HG02885 (cell line): ENCODE results near the gene PSPH.
"Not testable (repeated sequence)": the region's sequence is repeated elsewhere in the genome, so short reads cannot be mapped to it uniquely, and the experiment has no call there.

Experiments
- ATAC-seq: cut with Tn5 transposase; IDR thresholded peaks from one replicate; pipeline ENCODE4 v1.9.1; 2021; ENCODE audit warnings: mild to moderate bottlenecking; ENCODE audit not compliant: unreplicated experiment, poor library complexity

PSPH gene

GRCh38 chr7:56063882-56064625, 12.8 kb upstream of the PSPH start, which contains the start of gene SUMF2:
SUMF2 (plus strand) TSS chr7:56064286; CDS start chr7:56064312, 26 bp downstream.
- ATAC-seq: peak; percentile 88

GRCh38 chr7:56063500-56063881, 12.2 kb upstream of the PSPH start:
- no peak for ATAC-seq

DNA sequence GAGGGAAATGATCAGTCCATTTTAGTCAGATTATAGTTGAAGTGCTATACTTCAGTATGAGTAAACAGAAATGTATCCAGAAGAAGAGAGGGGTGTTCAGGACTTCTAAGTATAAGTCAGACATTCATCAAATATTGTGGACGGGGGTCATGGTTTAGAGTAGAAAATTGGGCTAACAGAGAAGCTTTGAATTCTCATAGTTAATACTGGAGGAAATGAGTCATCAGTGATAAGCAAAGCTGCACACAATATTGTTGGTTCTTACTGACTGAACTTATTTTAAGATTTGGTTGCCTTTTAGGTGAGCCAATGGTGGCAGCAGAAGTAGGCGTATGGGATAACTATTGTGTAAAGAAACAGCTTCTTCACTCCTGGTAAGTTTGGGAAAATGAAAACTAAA, 11.1 kb upstream of the PSPH start:
- ATAC-seq: no peak

- no peak for ATAC-seq
Observed at GRCh38 chr7:56053993-56054392, 2.7 kb upstream of the PSPH start.

- ATAC-seq: no peak
Observed at GRCh38 chr7:56053379-56053778, 2.1 kb upstream of the PSPH start.

- ATAC-seq: no peak
Observed at GRCh38 chr7:56051053-56051338, 248 bp downstream of the PSPH start.

DNA sequence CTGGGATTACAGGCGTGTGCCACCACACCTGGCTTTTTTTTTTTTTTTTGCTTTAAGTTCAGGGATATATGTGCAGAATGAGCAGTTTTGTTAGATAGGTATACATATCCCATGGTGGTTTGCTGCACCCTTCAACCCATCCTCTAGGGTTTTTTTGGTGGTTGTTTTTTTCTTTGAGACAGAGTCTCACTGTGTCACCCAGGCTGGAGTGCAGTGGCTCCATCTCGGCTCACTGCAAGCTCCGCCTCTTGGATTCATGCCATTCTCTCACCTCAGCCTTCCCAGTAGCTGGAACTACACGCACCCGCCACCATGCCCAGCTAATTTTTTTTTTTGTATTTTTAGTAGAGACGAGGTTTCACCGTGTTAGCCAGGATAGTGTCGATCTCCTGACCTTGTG, 2.5 kb downstream of the PSPH start:
- ATAC-seq: not testable (repeated sequence)

DNA sequence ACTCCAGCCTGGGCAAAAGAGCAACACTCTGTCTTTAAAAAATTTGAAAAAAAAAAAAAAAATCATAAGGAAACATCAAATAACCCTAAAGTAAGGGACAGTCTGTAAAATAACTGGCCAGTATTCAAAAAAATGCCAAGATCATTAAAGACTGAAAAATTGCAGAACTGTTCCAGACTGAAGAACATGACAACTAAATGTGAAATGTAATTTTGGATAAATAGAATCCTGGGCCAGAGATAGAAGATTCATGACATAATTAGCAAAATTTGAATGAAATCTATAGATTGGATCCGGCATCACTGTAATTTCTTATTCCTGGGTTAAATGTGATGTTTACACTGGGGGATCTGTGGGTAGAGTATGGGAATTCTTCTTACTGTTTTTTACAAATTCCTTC, 3.0 kb downstream of the PSPH start:
- no peak for ATAC-seq

- not testable (repeated sequence) for ATAC-seq
Observed at GRCh38 chr7:56047446-56048116, 3.7 kb downstream of the PSPH start.

GRCh38 chr7:56046721-56047445, 4.4 kb downstream of the PSPH start:
- ATAC-seq: no peak

DNA sequence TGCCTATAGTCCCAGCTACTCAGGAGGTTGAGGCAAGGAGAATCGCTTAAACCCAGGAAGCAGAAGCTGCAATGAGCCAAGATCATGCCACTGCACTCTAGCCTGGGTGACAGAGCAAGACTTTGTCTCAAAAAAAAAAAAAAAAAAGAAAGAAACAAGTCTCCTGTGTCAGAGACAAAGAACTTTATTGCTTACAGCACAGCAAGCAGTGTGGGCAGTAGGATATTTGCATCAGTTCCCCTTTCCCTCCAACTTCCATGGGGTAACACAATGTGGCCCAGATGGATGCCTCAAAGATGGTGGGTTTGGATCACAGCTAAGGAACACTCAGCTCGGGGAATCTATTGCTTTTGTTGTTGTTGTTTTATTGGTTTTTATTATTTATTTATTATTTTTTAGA, 5.5 kb downstream of the PSPH start:
- ATAC-seq: not testable (repeated sequence)

DNA sequence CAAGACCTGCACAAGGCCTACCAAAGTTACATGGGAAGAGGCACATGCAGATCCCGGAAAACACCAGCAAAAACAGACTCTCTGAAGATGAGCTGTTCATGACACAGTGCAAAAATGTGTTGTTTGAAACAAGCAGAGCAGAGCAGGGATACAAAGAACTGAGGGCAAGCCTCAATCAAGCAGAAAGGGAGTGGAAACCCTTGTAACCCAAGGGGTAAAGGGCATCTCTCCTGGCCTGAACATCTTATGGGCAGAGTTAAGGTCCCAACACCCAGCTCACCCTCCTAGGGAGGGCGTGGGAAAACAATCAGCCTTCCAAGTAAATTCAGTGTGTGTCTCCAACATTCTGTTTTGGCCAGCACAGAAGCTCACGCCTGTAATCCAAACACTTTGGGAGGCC, 10.5 kb downstream of the PSPH start:
- no peak for ATAC-seq

DNA sequence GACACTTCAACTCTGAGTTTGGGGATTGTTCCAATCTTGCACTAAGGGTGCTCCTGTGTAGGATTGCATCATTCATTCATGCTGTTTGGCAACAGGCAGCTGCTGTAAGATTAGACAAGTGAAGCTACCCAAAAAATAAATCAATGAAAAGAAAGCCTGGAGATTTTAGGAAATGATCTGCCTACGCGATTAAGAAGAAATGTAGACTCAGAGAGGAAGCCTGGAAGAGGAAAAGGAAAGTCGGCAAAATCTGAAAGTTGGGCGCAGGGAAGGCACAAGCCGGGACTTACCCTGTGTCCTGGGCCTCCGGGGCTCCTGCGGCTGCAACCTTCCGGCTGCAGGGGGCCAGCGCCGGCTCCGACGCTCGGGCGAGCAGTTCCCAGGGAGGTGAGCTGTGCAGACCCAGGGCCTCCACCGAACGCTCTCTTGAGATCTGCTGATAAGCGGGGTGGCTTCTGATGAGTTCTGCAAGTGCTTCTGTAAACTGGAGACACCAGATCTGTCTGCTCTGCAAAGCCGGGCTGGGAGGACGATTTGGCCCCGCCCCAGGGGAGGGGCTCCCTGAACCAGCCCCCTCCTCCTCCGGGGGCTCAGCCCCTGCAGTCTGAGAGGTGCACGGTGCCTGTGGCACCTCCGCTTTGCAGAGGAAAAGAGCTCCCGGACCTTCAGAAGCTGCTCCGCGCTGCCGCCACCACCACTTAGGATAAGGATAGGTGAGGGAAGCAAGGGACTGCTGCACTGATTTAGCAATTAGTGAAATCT, 17.4 kb downstream of the PSPH start:
- ATAC-seq: peak; percentile 96

DNA sequence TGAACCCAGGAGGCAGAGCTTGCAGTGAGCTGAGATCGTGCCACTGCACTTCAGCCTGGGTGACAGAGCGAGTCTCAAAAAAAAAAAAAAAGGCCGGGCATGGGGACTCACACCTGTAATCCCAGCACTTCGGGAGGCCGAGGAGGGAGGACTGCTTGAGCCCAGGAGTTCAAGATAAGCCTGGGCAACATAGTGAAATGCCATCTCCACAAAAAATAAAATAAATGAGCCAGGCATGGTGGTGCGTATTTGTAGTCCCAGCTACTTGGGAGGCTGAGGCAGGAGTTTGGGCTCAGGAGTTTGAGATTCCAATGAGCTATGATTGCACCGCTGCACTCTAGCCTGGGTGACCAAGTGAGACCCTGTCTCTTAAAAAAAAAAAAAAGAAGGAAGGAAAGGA, 18.7 kb downstream of the PSPH start:
- ATAC-seq: not testable (repeated sequence)

DNA sequence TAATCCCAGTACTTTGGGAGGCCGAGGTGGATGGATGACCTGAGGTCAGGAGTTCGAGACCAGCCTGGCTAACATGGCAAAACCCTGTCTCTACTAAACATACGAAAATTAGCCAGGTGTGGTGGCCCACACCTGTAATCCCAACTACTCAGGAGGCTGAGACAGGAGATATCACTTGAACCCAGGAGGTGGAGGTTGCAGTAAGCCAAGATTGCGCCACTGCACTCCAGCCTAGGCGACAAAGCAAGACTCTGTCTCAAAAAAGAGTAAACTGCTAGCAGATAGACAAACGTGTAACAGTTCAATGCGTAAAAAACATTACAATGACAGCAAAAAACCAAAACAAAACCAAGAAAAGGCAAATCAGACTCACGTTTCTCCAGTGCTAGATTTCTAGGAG, 19.7 kb downstream of the PSPH start:
- ATAC-seq: not testable (repeated sequence)

- no peak for ATAC-seq
Observed at GRCh38 chr7:56030340-56030739, 20.9 kb downstream of the PSPH start.

DNA sequence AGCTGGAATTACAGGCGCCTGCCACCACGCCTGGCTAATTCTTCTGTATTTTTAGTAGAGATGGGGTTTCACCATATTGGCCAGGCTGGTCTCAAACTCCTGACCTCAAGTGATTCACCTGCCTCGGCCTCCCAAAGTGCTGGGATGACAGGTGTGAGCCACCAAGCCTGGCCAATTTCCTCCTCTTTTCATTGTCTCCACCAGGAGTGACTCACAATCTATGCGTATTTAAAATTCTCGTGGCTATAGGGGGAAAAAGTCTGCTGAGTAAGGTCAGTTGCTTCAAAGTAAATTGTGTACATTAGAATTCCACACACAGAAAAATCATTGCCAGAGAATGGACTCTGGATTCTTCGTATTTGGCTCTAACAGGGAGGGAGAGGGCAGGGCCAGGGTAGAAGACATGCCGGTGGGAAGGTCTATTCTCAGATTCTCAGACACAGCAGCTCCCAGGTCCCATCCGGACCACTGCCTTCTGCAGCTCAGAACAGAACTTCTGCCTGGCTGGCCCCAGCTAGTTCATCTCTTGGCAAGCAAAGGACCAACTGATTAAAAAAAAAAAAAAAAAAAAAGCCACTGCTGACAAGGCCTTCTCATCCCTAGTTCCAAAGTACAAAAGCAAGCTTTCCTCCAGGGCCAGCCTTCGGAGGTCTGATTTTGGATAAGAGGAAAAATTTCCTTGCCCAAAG, 22.2 kb downstream of the PSPH start:
- no peak for ATAC-seq

DNA sequence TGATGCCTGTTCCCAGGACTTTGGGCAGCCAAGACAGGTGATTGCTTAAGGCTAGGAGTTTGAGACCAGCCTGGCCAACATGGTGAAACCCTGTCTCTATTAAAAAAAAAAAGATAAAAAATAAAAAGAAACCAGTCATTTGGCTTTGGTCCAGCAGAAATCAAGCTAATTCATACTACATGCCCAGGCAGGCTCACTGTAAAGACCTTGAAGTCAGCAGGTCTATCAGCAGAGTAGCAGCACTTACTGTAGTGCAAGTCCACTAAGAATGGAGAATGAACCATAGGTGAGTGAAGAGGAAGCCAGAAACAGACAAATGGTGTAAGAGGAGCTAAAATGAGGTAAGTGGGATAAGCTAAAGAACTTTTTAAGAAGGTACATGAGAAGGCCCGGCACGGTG, 24.7 kb downstream of the PSPH start:
- no peak for ATAC-seq

DNA sequence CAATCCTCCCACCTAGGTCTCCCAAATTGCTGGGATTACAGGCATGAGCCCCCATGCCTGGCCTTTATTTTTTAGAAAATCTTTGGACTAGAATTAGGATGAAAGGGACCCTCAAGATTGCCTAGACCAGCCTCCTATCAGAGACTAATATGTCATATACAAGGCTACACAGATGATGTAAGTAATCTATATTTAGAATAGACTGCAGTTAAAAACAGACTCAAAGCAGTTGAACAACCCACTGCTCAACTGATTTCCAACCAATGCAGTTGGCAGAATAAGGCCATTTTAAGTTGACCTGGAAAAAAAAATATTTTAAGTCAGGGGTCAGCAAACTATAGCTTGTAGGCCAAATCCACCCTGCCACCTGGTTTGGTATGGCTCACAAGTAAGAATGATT, 27.7 kb downstream of the PSPH start:
- peak; percentile 67 for ATAC-seq

- no peak for ATAC-seq
Observed at GRCh38 chr7:56019501-56019900, 31.7 kb downstream of the PSPH start.
